ENCODE measurements around the gene RGS1. TPM values are rescaled to one million over a fixed set of nuclear protein-coding genes. Genes with fewer than 3 reads are reported as not detected.

Gene RGS1
- total RNA-seq, 1 donor = not detected

- DNase-seq (ENCODE audit: low read depth) = no peak
- no peak overlapping the region for H3K4me3 ChIP-seq (ENCODE audit: low read depth, low read length)
- TF ChIP-seq CTCF (IDR thresholded peaks at IDR 0.05; ENCODE audit: insufficient read depth, low read depth, low read length) = no peak
Measured at GRCh38 chr1:192534666-192535065, 40.9 kb upstream of the RGS1 start.

GRCh38 chr1:192535916-192536664 lies 39.5 kb upstream of the RGS1 start:
- no peak overlapping the region for H3K4me3 ChIP-seq (ENCODE audit: low read depth, low read length)
- DNase-seq (ENCODE audit: low read depth) = no peak
- no peak for TF ChIP-seq CTCF (IDR thresholded peaks at IDR 0.05; ENCODE audit: insufficient read depth, low read depth, low read length)

GRCh38 chr1:192538407-192539296 lies 36.9 kb upstream of the RGS1 start:
- DNase-seq (ENCODE audit: low read depth) = peak; percentile 63
- no peak for TF ChIP-seq CTCF (IDR thresholded peaks at IDR 0.05; ENCODE audit: insufficient read depth, low read depth, low read length)
- no peak overlapping the region for H3K4me3 ChIP-seq (ENCODE audit: low read depth, low read length)

- H3K4me3 ChIP-seq (ENCODE audit: low read depth, low read length) = no peak overlapping the region
- peak; percentile 94 for DNase-seq (ENCODE audit: low read depth)
- no peak for TF ChIP-seq CTCF (IDR thresholded peaks at IDR 0.05; ENCODE audit: insufficient read depth, low read depth, low read length)
Measured at GRCh38 chr1:192539297-192540092, 36.1 kb upstream of the RGS1 start.

GRCh38 chr1:192543445-192543844 lies 32.1 kb upstream of the RGS1 start:
- H3K4me3 ChIP-seq (ENCODE audit: low read depth, low read length) = no peak overlapping the region
- TF ChIP-seq CTCF (IDR thresholded peaks at IDR 0.05; ENCODE audit: insufficient read depth, low read depth, low read length) = no peak
- no peak for DNase-seq (ENCODE audit: low read depth)

- TF ChIP-seq CTCF (IDR thresholded peaks at IDR 0.05; ENCODE audit: insufficient read depth, low read depth, low read length) = peak; percentile 22
- DNase-seq (ENCODE audit: low read depth) = no peak
- no peak overlapping the region for H3K4me3 ChIP-seq (ENCODE audit: low read depth, low read length)
Measured at GRCh38 chr1:192545896-192546521, 29.6 kb upstream of the RGS1 start.
